Astrocyte of the cerebellum (primary cell): ENCODE measurements around the gene EOMES.
"Not testable (repeated sequence)": the region's sequence is repeated elsewhere in the genome, so short reads cannot be mapped to it uniquely, and the experiment has no call there.

Experiments
- DNase-seq: peaks from one replicate; pipeline ENCODE4 v3.0.0-alpha.2; 2011; ENCODE audit warnings: low read depth
- H3K4me3 ChIP-seq: 2 replicates; pipeline ENCODE4 v1.5.1; 2011; ENCODE audit warnings: mild to moderate bottlenecking, low read depth, low read length, moderate library complexity
- in situ Hi-C: cut with HindIII; loops from 2 replicates; pipeline ENCODE4 v1.10.0; 2017; ENCODE audit warnings: low sequenced_read_pairs
- TF ChIP-seq, protein P1 (sequence below): IDR thresholded peaks from 2 replicates; pipeline ENCODE4 v1.5.1; 2012; ENCODE audit warnings: low read length, low read depth, moderate library complexity, mild to moderate bottlenecking; ENCODE audit errors: missing control alignments

The EOMES gene

DNA sequence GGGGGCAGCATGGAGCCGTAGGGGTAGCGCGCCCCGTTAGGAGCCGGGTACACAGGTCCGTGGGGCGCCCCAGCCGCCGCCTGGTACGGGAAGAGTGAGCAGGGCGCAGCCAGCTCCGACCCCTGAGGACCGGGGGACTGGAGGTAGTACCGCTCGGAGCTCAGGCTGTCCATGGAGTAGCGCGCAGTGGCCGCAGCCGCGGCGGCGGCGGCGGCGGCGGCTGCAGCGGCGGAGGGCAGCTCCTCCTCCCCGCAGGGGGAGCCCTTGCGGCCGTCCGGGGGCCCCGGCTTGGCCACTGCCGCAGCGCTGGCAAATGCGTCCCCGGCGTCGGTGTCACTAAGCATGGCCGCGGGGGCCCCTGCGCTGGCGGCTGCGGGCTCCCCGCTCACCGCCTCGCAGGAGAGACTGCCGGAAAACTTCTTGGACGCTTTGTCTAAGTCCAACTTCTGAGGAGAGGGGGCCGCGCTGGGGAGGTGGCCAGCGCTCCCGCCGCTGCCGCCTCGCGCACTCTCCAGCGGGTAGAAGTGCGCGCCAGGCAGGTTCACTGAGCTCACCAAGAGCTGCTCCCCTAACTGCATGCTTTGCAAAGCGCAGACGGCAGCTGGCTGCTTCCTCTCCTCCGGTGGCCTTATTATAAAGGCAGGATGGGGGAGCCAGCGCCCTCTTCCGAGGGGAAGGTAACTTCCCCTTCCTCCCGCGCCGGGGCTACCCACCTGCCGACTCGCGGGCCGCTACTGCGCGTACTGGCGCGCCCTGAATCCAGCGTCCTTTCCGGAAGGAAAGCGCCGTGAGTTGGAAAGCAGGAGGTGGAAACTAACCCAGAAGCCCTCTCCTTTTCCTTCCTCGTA, at the start of gene EOMES:
Gene EOMES (minus strand): TSS at position 607 of the 848 bp plus-strand sequence. CDS start 29 bp downstream, at position 578.
- in situ Hi-C loops = loop anchor here (10.0 kb wide), 1 partner anchor 623 kb away; the partner anchor contains the start of genes AZI2 and ZCWPW2
- TF ChIP-seq, protein P1, sequence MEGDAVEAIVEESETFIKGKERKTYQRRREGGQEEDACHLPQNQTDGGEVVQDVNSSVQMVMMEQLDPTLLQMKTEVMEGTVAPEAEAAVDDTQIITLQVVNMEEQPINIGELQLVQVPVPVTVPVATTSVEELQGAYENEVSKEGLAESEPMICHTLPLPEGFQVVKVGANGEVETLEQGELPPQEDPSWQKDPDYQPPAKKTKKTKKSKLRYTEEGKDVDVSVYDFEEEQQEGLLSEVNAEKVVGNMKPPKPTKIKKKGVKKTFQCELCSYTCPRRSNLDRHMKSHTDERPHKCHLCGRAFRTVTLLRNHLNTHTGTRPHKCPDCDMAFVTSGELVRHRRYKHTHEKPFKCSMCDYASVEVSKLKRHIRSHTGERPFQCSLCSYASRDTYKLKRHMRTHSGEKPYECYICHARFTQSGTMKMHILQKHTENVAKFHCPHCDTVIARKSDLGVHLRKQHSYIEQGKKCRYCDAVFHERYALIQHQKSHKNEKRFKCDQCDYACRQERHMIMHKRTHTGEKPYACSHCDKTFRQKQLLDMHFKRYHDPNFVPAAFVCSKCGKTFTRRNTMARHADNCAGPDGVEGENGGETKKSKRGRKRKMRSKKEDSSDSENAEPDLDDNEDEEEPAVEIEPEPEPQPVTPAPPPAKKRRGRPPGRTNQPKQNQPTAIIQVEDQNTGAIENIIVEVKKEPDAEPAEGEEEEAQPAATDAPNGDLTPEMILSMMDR = peak; percentile 35
- peak within 1 kb of the TSS; percentile 29 for H3K4me3 ChIP-seq
- no peak for DNase-seq

DNA sequence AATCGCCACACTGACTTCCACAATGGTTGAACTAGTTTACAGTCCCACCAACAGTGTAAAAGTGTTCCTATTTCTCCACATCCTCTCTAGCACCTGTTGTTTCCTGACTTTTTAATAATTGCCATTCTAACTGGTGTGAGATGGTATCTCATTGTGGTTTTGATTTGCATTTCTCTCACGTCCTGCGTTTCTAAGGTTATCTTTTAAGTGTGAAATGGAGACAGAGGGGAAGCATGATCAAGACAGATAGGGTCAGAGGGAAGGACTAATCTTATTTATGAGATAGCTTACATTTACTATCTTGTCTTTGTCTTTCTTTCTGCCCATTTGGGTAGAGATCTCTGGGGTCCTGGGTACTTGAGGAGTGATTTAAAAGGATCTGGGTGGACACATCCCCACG, 48.3 kb upstream of the EOMES start:
- DNase-seq, H3K4me3 ChIP-seq, in situ Hi-C loops: not testable (repeated sequence)

DNA sequence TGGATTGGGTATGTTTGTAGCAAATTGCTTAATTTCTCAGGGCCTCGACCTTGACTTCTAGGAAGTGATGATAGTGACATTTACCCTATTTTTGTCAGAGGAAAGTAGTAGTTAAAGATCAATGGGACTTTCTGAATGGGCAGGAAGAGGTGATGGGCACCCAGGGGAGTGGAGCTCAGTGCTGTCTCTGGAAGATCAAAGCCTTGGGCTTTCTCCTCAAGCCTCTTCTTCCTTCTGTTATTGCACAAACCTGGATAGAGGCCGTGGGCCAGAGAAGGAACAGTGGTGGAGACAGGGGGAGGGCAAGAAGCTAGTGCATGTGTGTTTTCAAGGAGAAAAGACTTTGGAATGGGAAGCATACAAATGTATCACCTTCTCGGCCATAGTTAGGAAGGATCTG, 44.9 kb upstream of the EOMES start:
- TF ChIP-seq, protein P1 = no peak
- in situ Hi-C loops = no loop called here
- no peak overlapping the region for H3K4me3 ChIP-seq
- DNase-seq = no peak

DNA sequence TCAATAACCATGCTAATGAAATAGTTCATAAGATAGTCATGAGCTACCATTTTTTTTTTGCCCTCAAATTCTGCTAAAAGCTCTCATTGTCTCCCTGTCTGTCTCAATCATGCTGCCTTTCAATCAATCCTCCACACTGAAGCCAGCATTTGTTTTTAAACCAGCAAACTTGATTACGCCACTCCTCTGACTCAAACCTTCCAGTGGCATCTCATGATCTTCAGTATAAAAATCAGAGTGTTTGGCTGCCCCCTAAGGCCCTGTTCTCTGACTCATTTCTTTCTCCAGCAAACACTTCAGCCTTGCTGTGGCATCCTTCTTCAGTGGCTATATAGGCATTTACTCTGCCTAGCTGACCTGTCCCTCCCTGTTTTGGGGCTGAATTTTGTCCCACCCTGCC, 36.0 kb upstream of the EOMES start:
- DNase-seq = peak; percentile 3
- in situ Hi-C loops = no loop called here
- TF ChIP-seq, protein P1 = no peak
- H3K4me3 ChIP-seq = no peak overlapping the region

DNA sequence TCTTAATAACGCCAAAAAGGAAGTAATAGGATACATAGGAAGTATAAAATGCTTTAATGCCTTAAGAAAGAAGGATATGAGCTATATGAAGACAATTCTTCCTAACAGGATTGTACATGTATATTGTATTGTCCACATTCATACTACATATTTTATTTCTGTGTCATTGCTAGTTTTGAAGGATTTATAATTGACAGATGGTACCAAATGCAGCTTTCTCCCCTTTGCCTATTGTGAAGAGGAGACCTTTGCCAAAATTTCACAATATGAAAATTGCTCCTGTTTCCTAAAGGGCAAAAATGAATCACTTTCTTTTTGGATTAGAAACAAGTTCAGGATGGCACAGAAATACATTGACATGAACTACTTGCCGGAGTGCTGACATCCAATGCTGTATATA, 34.8 kb upstream of the EOMES start:
- in situ Hi-C loops = no loop called here
- DNase-seq = no peak
- no peak overlapping the region for H3K4me3 ChIP-seq
- TF ChIP-seq, protein P1 = no peak

DNA sequence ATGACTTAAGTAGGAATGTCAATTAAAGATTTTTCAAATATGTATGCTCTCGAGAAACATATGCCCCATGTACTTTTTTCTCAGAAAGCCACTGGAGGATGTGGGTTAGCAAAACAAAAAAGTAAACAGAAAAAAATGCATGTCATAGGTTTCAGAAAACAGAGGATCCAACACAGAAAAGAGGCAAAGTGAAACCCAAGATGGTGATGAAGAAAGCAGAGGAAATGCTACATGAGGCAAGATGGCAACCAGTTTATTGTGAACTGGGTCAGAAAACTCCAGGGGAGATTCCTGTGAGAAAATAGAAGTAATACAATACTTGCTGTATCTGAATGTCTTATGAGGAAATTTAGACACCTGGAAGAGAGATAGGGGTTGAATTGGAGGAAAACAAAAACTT, 30.8 kb upstream of the EOMES start:
- no peak for DNase-seq
- no peak overlapping the region for H3K4me3 ChIP-seq
- TF ChIP-seq, protein P1 = no peak
- in situ Hi-C loops = no loop called here

DNA sequence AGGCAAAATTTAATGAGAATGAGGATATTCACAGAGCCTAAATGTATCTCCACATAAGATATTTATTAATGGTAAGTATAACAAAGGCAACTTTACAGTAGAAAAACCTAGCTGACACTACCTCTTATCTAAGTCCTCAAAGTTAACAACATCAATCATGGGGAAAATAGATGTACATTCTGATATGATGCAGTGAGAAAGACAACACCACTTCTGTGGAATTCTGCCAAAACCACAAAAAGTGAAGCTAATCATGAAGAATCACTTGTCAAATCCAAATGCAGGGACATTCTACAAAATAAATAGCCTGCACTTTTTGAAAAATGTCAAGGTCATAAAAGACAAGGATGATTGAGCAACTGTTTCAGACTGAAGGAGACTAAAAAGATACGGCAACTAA, 27.5 kb upstream of the EOMES start:
- TF ChIP-seq, protein P1 = no peak
- in situ Hi-C loops = no loop called here
- DNase-seq = no peak
- H3K4me3 ChIP-seq = no peak overlapping the region
